Keratinocyte (primary cell): ENCODE data around the gene DDX54. TPM values are rescaled to one million over a fixed set of nuclear protein-coding genes. Genes with fewer than 3 reads are reported as not detected.

Experiments
- DNase-seq: peaks from one replicate; pipeline ENCODE4 v3.0.0-alpha.2; 2011; ENCODE audit warnings: low read depth, missing footprints, low spot score
- FAIRE-seq: peaks from 2 replicates; lab custom pipeline; 2011; peaks lifted over from hg19 to GRCh38; lab: Jason Lieb, UNC
- H2AFZ ChIP-seq: 2 replicates; pipeline ENCODE4 v1.6.0; 2012; ENCODE audit warnings: low read length, control low read depth, inconsistent platforms; ENCODE audit not compliant: control insufficient read depth
- H3K27ac ChIP-seq: 2 replicates; pipeline ENCODE4 v1.5.1; 2011; ENCODE audit warnings: low read length; ENCODE audit not compliant: control insufficient read depth, insufficient read depth
- H3K27me3 ChIP-seq: 3 replicates; pipeline ENCODE4 v1.6.0; 2011; ENCODE audit warnings: low read length; ENCODE audit not compliant: control insufficient read depth, insufficient read depth; ENCODE audit errors: extremely low read depth
- H3K36me3 ChIP-seq, 2 experiments: 2 replicates in 1 of 2; 3 replicates in 1 of 2; pipeline ENCODE4 v1.5.1; 2011; ENCODE audit warnings: low read length in 2 of 2, mild to moderate bottlenecking in 1 of 2; ENCODE audit not compliant: control insufficient read depth in 2 of 2, insufficient read depth in 2 of 2; ENCODE audit errors: extremely low read depth in 1 of 2
- H3K4me1 ChIP-seq: 3 replicates; pipeline ENCODE4 v1.5.1; 2011; ENCODE audit warnings: low read length; ENCODE audit not compliant: control insufficient read depth, insufficient read depth; ENCODE audit errors: extremely low read depth
- H3K4me2 ChIP-seq: 3 replicates; pipeline ENCODE4 v1.6.0; 2011; ENCODE audit warnings: low read depth, low read length; ENCODE audit not compliant: control insufficient read depth, insufficient read depth; ENCODE audit errors: extremely low read depth
- H3K4me3 ChIP-seq, 3 experiments: fragments of 200-600 bp in 1 of 3; sonication (generic) in 1 of 3; 2 replicates in 2 of 3; 3 replicates in 1 of 3; pipeline ENCODE4 v1.5.1; 2011 to 2016; ENCODE audit warnings: low read length in 3 of 3, mild to moderate bottlenecking in 3 of 3, control low read depth in 2 of 3, inconsistent platforms in 1 of 3, low read depth in 1 of 3, mixed read lengths in 1 of 3, mixed run types in 1 of 3, moderate library complexity in 1 of 3; ENCODE audit not compliant: control insufficient read depth in 2 of 3, insufficient read depth in 2 of 3; ENCODE audit errors: extremely low read depth in 1 of 3
- H3K79me2 ChIP-seq: 2 replicates; pipeline ENCODE4 v1.6.0; 2012; ENCODE audit warnings: low read length; ENCODE audit not compliant: control insufficient read depth, insufficient read depth
- H3K9ac ChIP-seq: 3 replicates; pipeline ENCODE4 v1.6.0; 2011; ENCODE audit warnings: low read length; ENCODE audit not compliant: control insufficient read depth, insufficient read depth; ENCODE audit errors: extremely low read depth
- H3K9me1 ChIP-seq: 3 replicates; pipeline ENCODE4 v1.6.0; 2011; ENCODE audit warnings: low read length; ENCODE audit not compliant: control insufficient read depth, insufficient read depth; ENCODE audit errors: extremely low read depth
- H3K9me3 ChIP-seq: 2 replicates; pipeline ENCODE4 v1.5.1; 2012; ENCODE audit warnings: low read depth, low read length; ENCODE audit not compliant: control insufficient read depth
- H4K20me1 ChIP-seq: 3 replicates; pipeline ENCODE4 v1.6.0; 2011; ENCODE audit warnings: low read length; ENCODE audit not compliant: control insufficient read depth, insufficient read depth; ENCODE audit errors: extremely low read depth
- CTCF ChIP-seq, 3 experiments: IDR thresholded peaks in 1 of 3; conservative IDR thresholded peaks in 1 of 3; optimal IDR thresholded peaks in 1 of 3; 2 replicates in 2 of 3; 3 replicates in 1 of 3; pipeline versions ENCODE3 to v1.5.1; 2011; ENCODE audit warnings: low read length in 3 of 3, mild to moderate bottlenecking in 3 of 3, moderate library complexity in 2 of 3, control low read depth in 1 of 3, inconsistent platforms in 1 of 3; ENCODE audit not compliant: insufficient read depth in 2 of 3; ENCODE audit errors: extremely low read depth in 1 of 3
- EZH2 ChIP-seq: IDR thresholded peaks from one replicate; pipeline ENCODE4 v1.6.1; 2012; ENCODE audit warnings: inconsistent platforms, mild to moderate bottlenecking, low read length, moderate library complexity
- dilution Hi-C: fragments of 300-500 bp; cut with MboI; formaldehyde crosslinking; loops from one replicate; pipeline ENCODE4 v1.7.0; 2020; ENCODE audit warnings: low sequenced_read_pairs; ENCODE audit not compliant: extremely low pct_ligation_motif_present
- polyA plus RNA-seq, 5 experiments: library from polyadenylated mRNA; depleted of rRNA in 3 of 5; stranded (reverse) in 3 of 5; stranded (forward) in 1 of 5; unstranded in 1 of 5; fragments of >200 nt; gene quantifications; 1 replicate in 1 of 5; 2 replicates in 3 of 5; 3 replicates in 1 of 5; pipeline versions ENCODE4 v1.2.1 to v1.2.3, GENCODE V29; 2011 to 2012; ENCODE audit warnings: missing spikeins in 2 of 5, low read depth in 1 of 5, low replicate concordance in 1 of 5
- small RNA-seq, 3 experiments: library from RNA; depleted of rRNA; stranded (forward); fragments of <200 nt; gene quantifications; one replicate each; pipeline ENCODE3, GENCODE V24; 2012; ENCODE audit warnings: low read depth in 3 of 3, low replicate concordance in 1 of 3; ENCODE audit not compliant: insufficient read length in 3 of 3

DDX54 gene
- polyA plus RNA-seq, 1 donor (not counting 4 experiments of a cell fraction or from before 2014, with no cell fraction given), result 44.6 TPM

GRCh38 chr12:113108308-113108707 is 77.0 kb downstream of the DDX54 start:
- H3K27ac ChIP-seq, result no peak overlapping the region
- no peaks in the 10 kb centered on the region for H3K4me1 ChIP-seq
- no peaks in the 10 kb centered on the region for H3K9me3 ChIP-seq
- dilution Hi-C loops, result no loop called here
- no peak overlapping the region for H3K9ac ChIP-seq
- no peak for DNase-seq
- TF ChIP-seq EZH2 (no peak), CTCF (optimal IDR thresholded peaks at IDR 0.05 in 1 of 3, IDR thresholded peaks at IDR 0.05 in 1 of 3, conservative IDR thresholded peaks at IDR 0.05 in 1 of 3; ENCODE audit: extremely low read depth in 1 of 3, insufficient read depth in 2 of 3, low read length in 3 of 3) (no peak)
- H3K27me3 ChIP-seq, result peaks cover 17% of the 10 kb centered on the region
- H2AFZ ChIP-seq, result no peak overlapping the region
- no peaks in the 10 kb centered on the region for H3K9me1 ChIP-seq
- H3K4me2 ChIP-seq, result no peak overlapping the region
- H3K36me3 ChIP-seq, result no peaks in the 10 kb centered on the region
- no peaks in the 10 kb centered on the region for H4K20me1 ChIP-seq
- no peak for FAIRE-seq
- no peaks in the 10 kb centered on the region for H3K79me2 ChIP-seq
- no peak overlapping the region for H3K4me3 ChIP-seq

Small RNA genes lying within 50 kb of the gene (small RNA-seq; reads per million reads assigned to genes)
- gene MIR7106, result 0 reads per million in 3 experiments
- gene RF00019, result 0 reads per million in 3 experiments

Other genes starting within 250 kb of the DDX54 start
- 54.1 to 104 TPM (median 59.2 TPM) in 3 replicates for gene OAS3, start 247.0 kb downstream of the DDX54 start, polyA plus RNA-seq
- gene OAS2, start 207.0 kb downstream of the DDX54 start, polyA plus RNA-seq, result 88.1 to 106 TPM (median 92.7 TPM) in 3 replicates
- gene DTX1, start 128.7 kb downstream of the DDX54 start, polyA plus RNA-seq, result not detected in 3 replicates
- 0.05 to 0.17 TPM (median 0.06 TPM) in 3 replicates for gene RASAL1, start 49.7 kb downstream of the DDX54 start, polyA plus RNA-seq
- not detected in 3 replicates for gene CFAP73, start 35.8 kb downstream of the DDX54 start, polyA plus RNA-seq
- gene RITA1, start 243 bp upstream of the DDX54 start, polyA plus RNA-seq, result 11.8 to 14.5 TPM (median 14.5 TPM) in 3 replicates
- gene TPCN1, start 36.0 kb upstream of the DDX54 start, polyA plus RNA-seq, result 6.8 to 13.9 TPM (median 8.0 TPM) in 3 replicates
- gene SLC8B1, start 149.6 kb upstream of the DDX54 start, polyA plus RNA-seq, result 8.0 to 14.6 TPM (median 8.8 TPM) in 3 replicates
- gene PLBD2, start 173.1 kb upstream of the DDX54 start, polyA plus RNA-seq, result 6.4 to 12.9 TPM (median 10.8 TPM) in 3 replicates
- not detected in 3 replicates for gene SDS, start 218.4 kb upstream of the DDX54 start, polyA plus RNA-seq
- 1.4 to 4.7 TPM (median 1.9 TPM) in 3 replicates for gene SDSL, start 236.9 kb upstream of the DDX54 start, polyA plus RNA-seq